ENCODE results near the gene LAYN.

The LAYN gene

GRCh38 chr11:111555255-111555654, 14.7 kb downstream of the LAYN start:
- H3K27ac ChIP-seq (ENCODE audit: low read depth, low read length) = no peak overlapping the region
- H3K27me3 ChIP-seq (ENCODE audit: control insufficient read depth, low read length) = no peaks in the 10 kb centered on the region
- peaks cover 5% of the 10 kb centered on the region; the same call in 1 of the 2 replicates for H3K9me3 ChIP-seq (ENCODE audit: control insufficient read depth, insufficient read depth, low read length)
- no peaks in the 10 kb centered on the region for H3K79me2 ChIP-seq (ENCODE audit: control insufficient read depth, low read length)
- no peaks in the 10 kb centered on the region for H4K20me1 ChIP-seq (ENCODE audit: control insufficient read depth, insufficient read depth, low read depth, low read length)
- no peaks in the 10 kb centered on the region for H3F3A ChIP-seq (ENCODE audit: control insufficient read depth, insufficient read depth)
- peaks cover 9% of the 10 kb centered on the region for H3K4me1 ChIP-seq (ENCODE audit: control insufficient read depth, low read length)
- no peaks in the 10 kb centered on the region for H3K36me3 ChIP-seq (ENCODE audit: control insufficient read depth, low read length)
- no peaks in the 10 kb centered on the region for H3K9me2 ChIP-seq (replicated peaks; ENCODE audit: control insufficient read depth, low read length)
- no peak overlapping the region for H3K4me2 ChIP-seq (ENCODE audit: low read length)
- no peak overlapping the region for H3K4me3 ChIP-seq (ENCODE audit: low read length)
- TF ChIP-seq CTCF (IDR thresholded peaks at IDR 0.05; ENCODE audit: low read depth, low read length, poor library complexity, severe bottlenecking) (no peak), EZH2phosphoT487 (IDR thresholded peaks at IDR 0.05; ENCODE audit: borderline replicate concordance, low read length) (no peak)

GRCh38 chr11:111557425-111558111, 17.0 kb downstream of the LAYN start:
- H3K27ac ChIP-seq (ENCODE audit: low read depth, low read length) = no peak overlapping the region

GRCh38 chr11:111559800-111560464, 19.4 kb downstream of the LAYN start:
- peaks cover 5% of the 10 kb centered on the region; the same call in 1 of the 2 replicates for H3K9me3 ChIP-seq (ENCODE audit: control insufficient read depth, insufficient read depth, low read length)
- H3K79me2 ChIP-seq (ENCODE audit: control insufficient read depth, low read length) = no peaks in the 10 kb centered on the region
- no peaks in the 10 kb centered on the region for H3K36me3 ChIP-seq (ENCODE audit: control insufficient read depth, low read length)
- H3F3A ChIP-seq (ENCODE audit: control insufficient read depth, insufficient read depth) = no peaks in the 10 kb centered on the region
- no peaks in the 10 kb centered on the region for H3K9me2 ChIP-seq (replicated peaks; ENCODE audit: control insufficient read depth, low read length)
- H4K20me1 ChIP-seq (ENCODE audit: control insufficient read depth, insufficient read depth, low read depth, low read length) = no peaks in the 10 kb centered on the region
- no peak for TF ChIP-seq EZH2phosphoT487 (IDR thresholded peaks at IDR 0.05; ENCODE audit: borderline replicate concordance, low read length)
- no peak for TF ChIP-seq CTCF (IDR thresholded peaks at IDR 0.05; ENCODE audit: low read depth, low read length, poor library complexity, severe bottlenecking)
- H3K27ac ChIP-seq (ENCODE audit: low read depth, low read length) = no peak overlapping the region
- H3K4me1 ChIP-seq (ENCODE audit: control insufficient read depth, low read length) = peaks cover 5% of the 10 kb centered on the region; the same call in 1 of the 2 replicates
- no peak overlapping the region for H3K4me2 ChIP-seq (ENCODE audit: low read length)
- H3K4me3 ChIP-seq (ENCODE audit: low read length) = no peak overlapping the region
- H3K27me3 ChIP-seq (ENCODE audit: control insufficient read depth, low read length) = no peaks in the 10 kb centered on the region

More at GRCh38 chr11:111557425-111558111, 17.0 kb downstream of the LAYN start:
- H4K20me1 ChIP-seq (ENCODE audit: control insufficient read depth, insufficient read depth, low read depth, low read length) = no peaks in the 10 kb centered on the region
- no peaks in the 10 kb centered on the region for H3F3A ChIP-seq (ENCODE audit: control insufficient read depth, insufficient read depth)
- no peaks in the 10 kb centered on the region for H3K9me2 ChIP-seq (replicated peaks; ENCODE audit: control insufficient read depth, low read length)
- peaks cover 5% of the 10 kb centered on the region; the same call in 1 of the 2 replicates for H3K9me3 ChIP-seq (ENCODE audit: control insufficient read depth, insufficient read depth, low read length)
- H3K36me3 ChIP-seq (ENCODE audit: control insufficient read depth, low read length) = no peaks in the 10 kb centered on the region
- H3K79me2 ChIP-seq (ENCODE audit: control insufficient read depth, low read length) = no peaks in the 10 kb centered on the region
- TF ChIP-seq CTCF (IDR thresholded peaks at IDR 0.05; ENCODE audit: low read depth, low read length, poor library complexity, severe bottlenecking) = no peak
- no peak for TF ChIP-seq EZH2phosphoT487 (IDR thresholded peaks at IDR 0.05; ENCODE audit: borderline replicate concordance, low read length)
- peaks cover 5% of the 10 kb centered on the region; the same call in 1 of the 2 replicates for H3K4me1 ChIP-seq (ENCODE audit: control insufficient read depth, low read length)
- no peaks in the 10 kb centered on the region for H3K27me3 ChIP-seq (ENCODE audit: control insufficient read depth, low read length)
- H3K4me3 ChIP-seq (ENCODE audit: low read length) = no peak overlapping the region
- H3K4me2 ChIP-seq (ENCODE audit: low read length) = no peak overlapping the region
